ENCODE data around the gene MYH11.

DNA sequence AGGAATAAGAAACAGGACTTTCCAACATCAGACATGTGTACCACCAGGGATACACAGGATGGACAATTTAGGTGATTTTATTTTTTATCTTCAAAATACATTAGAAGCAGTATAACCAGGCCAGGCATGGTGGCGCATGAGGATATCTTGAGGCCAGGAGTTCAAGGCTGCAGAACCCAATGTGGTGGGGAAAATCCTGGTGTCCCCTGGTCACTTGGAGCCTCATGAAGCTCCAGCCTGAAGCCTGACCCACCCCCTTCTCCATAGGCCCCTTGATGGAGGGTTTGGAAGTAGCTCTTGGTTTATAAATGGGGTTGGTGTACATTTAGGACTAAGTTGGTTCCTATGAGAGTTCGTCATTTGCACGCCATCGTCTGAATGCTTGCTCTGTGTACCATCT is 88.6 kb downstream of the MYH11 start:
- TF ChIP-seq CTCF (IDR thresholded peaks at IDR 0.05) (no peak), POLR2A (IDR thresholded peaks at IDR 0.05) (no peak), POLR2AphosphoS5 (IDR thresholded peaks at IDR 0.05) (no peak)

Measured in breast epithelium (tissue), 3 donors.